ENCODE data around the gene HLA-DOB.

Gene HLA-DOB

GRCh38 chr6:32842021-32842650 is 25.3 kb upstream of the HLA-DOB start:
- Histone ChIP-seq H3K4me3 (ENCODE audit: low read length) (no peak overlapping the region), H3K27ac (ENCODE audit: low read length) (no peak overlapping the region), H3K9me3 (ENCODE audit: control insufficient read depth, low read depth, low read length) (no peaks in the 10 kb centered on the region), H3K9ac (ENCODE audit: low read length) (no peak overlapping the region), H3K27me3 (ENCODE audit: control insufficient read depth, insufficient read depth, low read length) (peaks cover 33% of the 10 kb centered on the region), H3K36me3 (ENCODE audit: control insufficient read depth, low read depth, low read length) (no peaks in the 10 kb centered on the region), H3K4me1 (ENCODE audit: control insufficient read depth, low read depth, low read length) (peaks cover 4% of the 10 kb centered on the region)

GRCh38 chr6:32840604-32841246 is 23.9 kb upstream of the HLA-DOB start:
- Histone ChIP-seq H3K36me3 (ENCODE audit: control insufficient read depth, low read depth, low read length) (no peaks in the 10 kb centered on the region), H3K27me3 (ENCODE audit: control insufficient read depth, insufficient read depth, low read length) (peaks cover 35% of the 10 kb centered on the region), H3K27ac (ENCODE audit: low read length) (no peak overlapping the region), H3K9ac (ENCODE audit: low read length) (no peak overlapping the region), H3K4me1 (ENCODE audit: control insufficient read depth, low read depth, low read length) (peaks cover 4% of the 10 kb centered on the region), H3K9me3 (ENCODE audit: control insufficient read depth, low read depth, low read length) (no peaks in the 10 kb centered on the region), H3K4me3 (ENCODE audit: low read length) (no peak overlapping the region)

- no peaks in the 10 kb centered on the region for H3K9me3 ChIP-seq (ENCODE audit: control insufficient read depth, low read depth, low read length)
- H3K9ac ChIP-seq (ENCODE audit: low read length) = no peak overlapping the region
- peaks cover 28% of the 10 kb centered on the region for H3K27me3 ChIP-seq (ENCODE audit: control insufficient read depth, insufficient read depth, low read length)
- H3K4me3 ChIP-seq (ENCODE audit: low read length) = no peak overlapping the region
- H3K4me1 ChIP-seq (ENCODE audit: control insufficient read depth, low read depth, low read length) = peaks cover 4% of the 10 kb centered on the region
- no peak overlapping the region for H3K27ac ChIP-seq (ENCODE audit: low read length)
- no peaks in the 10 kb centered on the region for H3K36me3 ChIP-seq (ENCODE audit: control insufficient read depth, low read depth, low read length)
Observed at GRCh38 chr6:32839356-32839755, 22.6 kb upstream of the HLA-DOB start.

GRCh38 chr6:32838114-32838958 is 21.5 kb upstream of the HLA-DOB start, which contains the start of gene TAP2:
TAP2 (minus strand) TSS chr6:32838739; CDS start chr6:32838233, 506 bp downstream.
- Histone ChIP-seq H3K4me3 (ENCODE audit: low read length) (peak within 1 kb of the TSS; percentile 79), H3K36me3 (ENCODE audit: control insufficient read depth, low read depth, low read length) (no peaks in the 10 kb centered on the region), H3K9me3 (ENCODE audit: control insufficient read depth, low read depth, low read length) (no peaks in the 10 kb centered on the region), H3K9ac (ENCODE audit: low read length) (peak within 1 kb of the TSS; percentile 64), H3K4me1 (ENCODE audit: control insufficient read depth, low read depth, low read length) (peaks cover 4% of the 10 kb centered on the region), H3K27me3 (ENCODE audit: control insufficient read depth, insufficient read depth, low read length) (peaks cover 18% of the 10 kb centered on the region), H3K27ac (ENCODE audit: low read length) (no peak within 1 kb of the TSS)

- Histone ChIP-seq H3K4me1 (ENCODE audit: control insufficient read depth, low read depth, low read length) (peaks cover 4% of the 10 kb centered on the region), H3K9me3 (ENCODE audit: control insufficient read depth, low read depth, low read length) (no peaks in the 10 kb centered on the region), H3K27me3 (ENCODE audit: control insufficient read depth, insufficient read depth, low read length) (peaks cover 12% of the 10 kb centered on the region), H3K4me3 (ENCODE audit: low read length) (peak overlapping the region; percentile 79), H3K9ac (ENCODE audit: low read length) (peak overlapping the region; percentile 64), H3K36me3 (ENCODE audit: control insufficient read depth, low read depth, low read length) (no peaks in the 10 kb centered on the region), H3K27ac (ENCODE audit: low read length) (no peak overlapping the region)
Observed at GRCh38 chr6:32837651-32838113, 20.9 kb upstream of the HLA-DOB start.

GRCh38 chr6:32836873-32837272 is 20.1 kb upstream of the HLA-DOB start:
- peaks cover 7% of the 10 kb centered on the region for H3K27me3 ChIP-seq (ENCODE audit: control insufficient read depth, insufficient read depth, low read length)
- no peak overlapping the region for H3K4me3 ChIP-seq (ENCODE audit: low read length)
- no peak overlapping the region for H3K27ac ChIP-seq (ENCODE audit: low read length)
- no peaks in the 10 kb centered on the region for H3K36me3 ChIP-seq (ENCODE audit: control insufficient read depth, low read depth, low read length)
- H3K9ac ChIP-seq (ENCODE audit: low read length) = no peak overlapping the region
- H3K9me3 ChIP-seq (ENCODE audit: control insufficient read depth, low read depth, low read length) = no peaks in the 10 kb centered on the region
- H3K4me1 ChIP-seq (ENCODE audit: control insufficient read depth, low read depth, low read length) = peaks cover 4% of the 10 kb centered on the region

GRCh38 chr6:32835167-32835893 is 18.5 kb upstream of the HLA-DOB start:
- H3K9ac ChIP-seq (ENCODE audit: low read length) = no peak overlapping the region
- peaks cover 4% of the 10 kb centered on the region for H3K4me1 ChIP-seq (ENCODE audit: control insufficient read depth, low read depth, low read length)
- no peak overlapping the region for H3K27ac ChIP-seq (ENCODE audit: low read length)
- H3K4me3 ChIP-seq (ENCODE audit: low read length) = no peak overlapping the region
- H3K36me3 ChIP-seq (ENCODE audit: control insufficient read depth, low read depth, low read length) = no peaks in the 10 kb centered on the region
- H3K27me3 ChIP-seq (ENCODE audit: control insufficient read depth, insufficient read depth, low read length) = peaks cover 7% of the 10 kb centered on the region
- H3K9me3 ChIP-seq (ENCODE audit: control insufficient read depth, low read depth, low read length) = no peaks in the 10 kb centered on the region

GRCh38 chr6:32833664-32834063 is 16.9 kb upstream of the HLA-DOB start:
- Histone ChIP-seq H3K4me1 (ENCODE audit: control insufficient read depth, low read depth, low read length) (peaks cover 4% of the 10 kb centered on the region), H3K9me3 (ENCODE audit: control insufficient read depth, low read depth, low read length) (no peaks in the 10 kb centered on the region), H3K27me3 (ENCODE audit: control insufficient read depth, insufficient read depth, low read length) (peaks cover 7% of the 10 kb centered on the region), H3K4me3 (ENCODE audit: low read length) (no peak overlapping the region), H3K27ac (ENCODE audit: low read length) (no peak overlapping the region), H3K9ac (ENCODE audit: low read length) (no peak overlapping the region), H3K36me3 (ENCODE audit: control insufficient read depth, low read depth, low read length) (no peaks in the 10 kb centered on the region)

GRCh38 chr6:32832535-32832934 is 15.7 kb upstream of the HLA-DOB start:
- no peaks in the 10 kb centered on the region for H3K36me3 ChIP-seq (ENCODE audit: control insufficient read depth, low read depth, low read length)
- no peak overlapping the region for H3K4me3 ChIP-seq (ENCODE audit: low read length)
- no peak overlapping the region for H3K27ac ChIP-seq (ENCODE audit: low read length)

GRCh38 chr6:32830936-32831335 is 14.1 kb upstream of the HLA-DOB start:
- Histone ChIP-seq H3K4me3 (ENCODE audit: low read length) (no peak overlapping the region), H3K27me3 (ENCODE audit: control insufficient read depth, insufficient read depth, low read length) (no peaks in the 10 kb centered on the region), H3K27ac (ENCODE audit: low read length) (no peak overlapping the region), H3K36me3 (ENCODE audit: control insufficient read depth, low read depth, low read length) (no peaks in the 10 kb centered on the region), H3K4me1 (ENCODE audit: control insufficient read depth, low read depth, low read length) (peaks cover 2% of the 10 kb centered on the region), H3K9ac (ENCODE audit: low read length) (no peak overlapping the region), H3K9me3 (ENCODE audit: control insufficient read depth, low read depth, low read length) (no peaks in the 10 kb centered on the region)

More at GRCh38 chr6:32832535-32832934, 15.7 kb upstream of the HLA-DOB start:
- Histone ChIP-seq H3K9me3 (ENCODE audit: control insufficient read depth, low read depth, low read length) (no peaks in the 10 kb centered on the region), H3K27me3 (ENCODE audit: control insufficient read depth, insufficient read depth, low read length) (peaks cover 6% of the 10 kb centered on the region), H3K4me1 (ENCODE audit: control insufficient read depth, low read depth, low read length) (peaks cover 2% of the 10 kb centered on the region), H3K9ac (ENCODE audit: low read length) (no peak overlapping the region)

- no peak overlapping the region for H3K9ac ChIP-seq (ENCODE audit: low read length)
Observed at GRCh38 chr6:32830017-32830416, 13.2 kb upstream of the HLA-DOB start.

More at GRCh38 chr6:32830017-32830416, 13.2 kb upstream of the HLA-DOB start:
- Histone ChIP-seq H3K27me3 (ENCODE audit: control insufficient read depth, insufficient read depth, low read length) (no peaks in the 10 kb centered on the region), H3K9me3 (ENCODE audit: control insufficient read depth, low read depth, low read length) (no peaks in the 10 kb centered on the region), H3K4me3 (ENCODE audit: low read length) (no peak overlapping the region), H3K27ac (ENCODE audit: low read length) (no peak overlapping the region), H3K4me1 (ENCODE audit: control insufficient read depth, low read depth, low read length) (peaks cover 5% of the 10 kb centered on the region), H3K36me3 (ENCODE audit: control insufficient read depth, low read depth, low read length) (no peaks in the 10 kb centered on the region)

Measured in iPS-18a (cell line).